Testis (tissue), 2 donors: ENCODE results near the gene LXN.

Experiments used
- POLR2A ChIP-seq: fragments of 450-650 bp; IDR thresholded peaks from one replicate; pipeline ENCODE4 v1.6.1; 2017; ENCODE audit warnings: antibody characterized with exemption, mild to moderate bottlenecking, moderate library complexity
- TF ChIP-seq, protein P1 (sequence below), 3 experiments: fragments of 450-650 bp in 2 of 3; fragments of 200-600 bp in 1 of 3; sonication (generic) in 1 of 3; IDR thresholded peaks; one replicate each; pipeline ENCODE4 v1.5.1; 2016 to 2019; ENCODE audit warnings: antibody characterized with exemption in 3 of 3, mild to moderate bottlenecking in 2 of 3, moderate library complexity in 1 of 3

- TF ChIP-seq, protein P1, sequence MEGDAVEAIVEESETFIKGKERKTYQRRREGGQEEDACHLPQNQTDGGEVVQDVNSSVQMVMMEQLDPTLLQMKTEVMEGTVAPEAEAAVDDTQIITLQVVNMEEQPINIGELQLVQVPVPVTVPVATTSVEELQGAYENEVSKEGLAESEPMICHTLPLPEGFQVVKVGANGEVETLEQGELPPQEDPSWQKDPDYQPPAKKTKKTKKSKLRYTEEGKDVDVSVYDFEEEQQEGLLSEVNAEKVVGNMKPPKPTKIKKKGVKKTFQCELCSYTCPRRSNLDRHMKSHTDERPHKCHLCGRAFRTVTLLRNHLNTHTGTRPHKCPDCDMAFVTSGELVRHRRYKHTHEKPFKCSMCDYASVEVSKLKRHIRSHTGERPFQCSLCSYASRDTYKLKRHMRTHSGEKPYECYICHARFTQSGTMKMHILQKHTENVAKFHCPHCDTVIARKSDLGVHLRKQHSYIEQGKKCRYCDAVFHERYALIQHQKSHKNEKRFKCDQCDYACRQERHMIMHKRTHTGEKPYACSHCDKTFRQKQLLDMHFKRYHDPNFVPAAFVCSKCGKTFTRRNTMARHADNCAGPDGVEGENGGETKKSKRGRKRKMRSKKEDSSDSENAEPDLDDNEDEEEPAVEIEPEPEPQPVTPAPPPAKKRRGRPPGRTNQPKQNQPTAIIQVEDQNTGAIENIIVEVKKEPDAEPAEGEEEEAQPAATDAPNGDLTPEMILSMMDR (IDR thresholded peaks at IDR 0.05), result no peak
- no peak for TF ChIP-seq POLR2A
Observed at GRCh38 chr3:158631981-158632380, 40.5 kb downstream of the LXN start.
